A549 (cell line): ENCODE measurements around the gene MARF1.
A peak's percentile ranks its signal among the peaks of the same experiment; 100 is the strongest.

Experiments
- EP300 ChIP-seq, 2 experiments: fragments of >200 bp; sonication (Bioruptor Twin); formaldehyde crosslinking; IDR thresholded peaks; 2 replicates in 1 of 2; 3 replicates in 1 of 2; pipeline ENCODE4 v1.6.1; 2016 to 2017
- JUNB ChIP-seq: fragments of >200 bp; sonication (Bioruptor Twin); formaldehyde crosslinking; IDR thresholded peaks from 2 replicates; pipeline ENCODE4 v1.6.1; 2016
- NR3C1 ChIP-seq: fragments of >200 bp; sonication (Bioruptor Twin); formaldehyde crosslinking; IDR thresholded peaks from 3 replicates; pipeline ENCODE4 v1.6.1; 2017
- POLR2A ChIP-seq: IDR thresholded peaks from 2 replicates; pipeline ENCODE4 v1.6.1; 2012; ENCODE audit warnings: mild to moderate bottlenecking, low read length
- SMC3 ChIP-seq: fragments of >200 bp; sonication (Bioruptor Twin); formaldehyde crosslinking; IDR thresholded peaks from 3 replicates; pipeline ENCODE4 v1.6.1; 2018; ENCODE audit warnings: inconsistent platforms
- SREBF2 ChIP-seq: fragments of 450-650 bp; IDR thresholded peaks from 2 replicates; pipeline ENCODE4 v1.6.1; 2014; ENCODE audit warnings: mild to moderate bottlenecking, moderate library complexity
- TF ChIP-seq, protein P1 (sequence below): fragments of 450-650 bp; IDR thresholded peaks from 2 replicates; pipeline ENCODE4 v1.6.1; 2014; ENCODE audit warnings: antibody characterized with exemption
- TF ChIP-seq, protein P2 (sequence below): fragments of >200 bp; sonication (Bioruptor Twin); formaldehyde crosslinking; IDR thresholded peaks from 3 replicates; pipeline ENCODE4 v1.5.1; 2016
- TF ChIP-seq, protein P3 (sequence below): fragments of 200-600 bp; sonication (generic); IDR thresholded peaks from 2 replicates; pipeline ENCODE4 v1.6.1; 2016; ENCODE audit warnings: antibody characterized with exemption, mild to moderate bottlenecking, moderate library complexity

DNA sequence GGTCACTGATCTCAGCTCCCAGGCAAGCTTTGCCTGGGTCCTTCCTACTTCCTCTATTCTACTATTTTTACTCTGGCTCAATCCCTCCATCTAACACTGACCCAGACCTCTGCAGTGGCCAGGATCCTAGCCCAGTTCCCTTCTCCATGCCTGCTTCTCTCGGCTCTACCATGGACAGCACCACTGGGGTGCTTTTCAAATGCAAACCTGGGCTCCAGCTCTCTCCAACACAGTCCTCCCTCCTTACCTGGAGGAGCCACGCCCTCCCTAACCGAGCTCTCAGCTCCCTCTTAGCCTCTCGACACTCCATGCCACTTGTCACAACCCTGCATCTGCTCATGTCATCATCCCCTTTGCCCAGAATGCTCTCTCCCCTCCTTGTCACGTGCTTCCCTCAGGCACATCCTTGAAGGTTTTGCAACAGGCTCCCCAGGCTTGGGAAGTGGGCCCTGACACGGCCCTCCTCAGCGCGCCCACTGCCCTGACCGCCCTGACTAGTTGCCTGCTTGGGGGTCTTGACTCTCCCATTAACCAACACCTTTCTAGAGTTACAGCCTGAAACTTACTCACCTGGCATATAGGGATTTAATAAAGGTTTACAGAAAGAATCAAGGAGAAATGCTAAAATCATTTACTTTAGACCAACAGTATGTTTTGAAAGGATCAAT lies 41.6 kb downstream of the MARF1 start:
- TF ChIP-seq, protein P1, sequence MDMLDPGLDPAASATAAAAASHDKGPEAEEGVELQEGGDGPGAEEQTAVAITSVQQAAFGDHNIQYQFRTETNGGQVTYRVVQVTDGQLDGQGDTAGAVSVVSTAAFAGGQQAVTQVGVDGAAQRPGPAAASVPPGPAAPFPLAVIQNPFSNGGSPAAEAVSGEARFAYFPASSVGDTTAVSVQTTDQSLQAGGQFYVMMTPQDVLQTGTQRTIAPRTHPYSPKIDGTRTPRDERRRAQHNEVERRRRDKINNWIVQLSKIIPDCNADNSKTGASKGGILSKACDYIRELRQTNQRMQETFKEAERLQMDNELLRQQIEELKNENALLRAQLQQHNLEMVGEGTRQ = no peak
- TF ChIP-seq, protein P2, sequence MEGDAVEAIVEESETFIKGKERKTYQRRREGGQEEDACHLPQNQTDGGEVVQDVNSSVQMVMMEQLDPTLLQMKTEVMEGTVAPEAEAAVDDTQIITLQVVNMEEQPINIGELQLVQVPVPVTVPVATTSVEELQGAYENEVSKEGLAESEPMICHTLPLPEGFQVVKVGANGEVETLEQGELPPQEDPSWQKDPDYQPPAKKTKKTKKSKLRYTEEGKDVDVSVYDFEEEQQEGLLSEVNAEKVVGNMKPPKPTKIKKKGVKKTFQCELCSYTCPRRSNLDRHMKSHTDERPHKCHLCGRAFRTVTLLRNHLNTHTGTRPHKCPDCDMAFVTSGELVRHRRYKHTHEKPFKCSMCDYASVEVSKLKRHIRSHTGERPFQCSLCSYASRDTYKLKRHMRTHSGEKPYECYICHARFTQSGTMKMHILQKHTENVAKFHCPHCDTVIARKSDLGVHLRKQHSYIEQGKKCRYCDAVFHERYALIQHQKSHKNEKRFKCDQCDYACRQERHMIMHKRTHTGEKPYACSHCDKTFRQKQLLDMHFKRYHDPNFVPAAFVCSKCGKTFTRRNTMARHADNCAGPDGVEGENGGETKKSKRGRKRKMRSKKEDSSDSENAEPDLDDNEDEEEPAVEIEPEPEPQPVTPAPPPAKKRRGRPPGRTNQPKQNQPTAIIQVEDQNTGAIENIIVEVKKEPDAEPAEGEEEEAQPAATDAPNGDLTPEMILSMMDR = no peak
- TF ChIP-seq POLR2A (no peak), SREBF2 (no peak), NR3C1 (no peak), SMC3 (no peak), JUNB (no peak), EP300 (IDR thresholded peaks at IDR 0.05) (no peak)
- TF ChIP-seq, protein P3, sequence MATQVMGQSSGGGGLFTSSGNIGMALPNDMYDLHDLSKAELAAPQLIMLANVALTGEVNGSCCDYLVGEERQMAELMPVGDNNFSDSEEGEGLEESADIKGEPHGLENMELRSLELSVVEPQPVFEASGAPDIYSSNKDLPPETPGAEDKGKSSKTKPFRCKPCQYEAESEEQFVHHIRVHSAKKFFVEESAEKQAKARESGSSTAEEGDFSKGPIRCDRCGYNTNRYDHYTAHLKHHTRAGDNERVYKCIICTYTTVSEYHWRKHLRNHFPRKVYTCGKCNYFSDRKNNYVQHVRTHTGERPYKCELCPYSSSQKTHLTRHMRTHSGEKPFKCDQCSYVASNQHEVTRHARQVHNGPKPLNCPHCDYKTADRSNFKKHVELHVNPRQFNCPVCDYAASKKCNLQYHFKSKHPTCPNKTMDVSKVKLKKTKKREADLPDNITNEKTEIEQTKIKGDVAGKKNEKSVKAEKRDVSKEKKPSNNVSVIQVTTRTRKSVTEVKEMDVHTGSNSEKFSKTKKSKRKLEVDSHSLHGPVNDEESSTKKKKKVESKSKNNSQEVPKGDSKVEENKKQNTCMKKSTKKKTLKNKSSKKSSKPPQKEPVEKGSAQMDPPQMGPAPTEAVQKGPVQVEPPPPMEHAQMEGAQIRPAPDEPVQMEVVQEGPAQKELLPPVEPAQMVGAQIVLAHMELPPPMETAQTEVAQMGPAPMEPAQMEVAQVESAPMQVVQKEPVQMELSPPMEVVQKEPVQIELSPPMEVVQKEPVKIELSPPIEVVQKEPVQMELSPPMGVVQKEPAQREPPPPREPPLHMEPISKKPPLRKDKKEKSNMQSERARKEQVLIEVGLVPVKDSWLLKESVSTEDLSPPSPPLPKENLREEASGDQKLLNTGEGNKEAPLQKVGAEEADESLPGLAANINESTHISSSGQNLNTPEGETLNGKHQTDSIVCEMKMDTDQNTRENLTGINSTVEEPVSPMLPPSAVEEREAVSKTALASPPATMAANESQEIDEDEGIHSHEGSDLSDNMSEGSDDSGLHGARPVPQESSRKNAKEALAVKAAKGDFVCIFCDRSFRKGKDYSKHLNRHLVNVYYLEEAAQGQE = peak; percentile 75
